HG03196 (cell line): Measurements from ENCODE around the gene CDK1.
A peak's percentile ranks its signal among the peaks of the same experiment; 100 is the strongest.

Experiments
- ATAC-seq: cut with Tn5 transposase; IDR thresholded peaks from one replicate; pipeline ENCODE4 v1.9.1; 2021; ENCODE audit not compliant: unreplicated experiment

CDK1 gene

GRCh38 chr10:60778214-60778970 is at the start of gene CDK1:
Gene CDK1 (plus strand): TSS chr10:60778478. CDS start chr10:60780166, 1,688 bp downstream.
- peak; percentile 98 for ATAC-seq

GRCh38 chr10:60729106-60729505 is 49.2 kb upstream of the CDK1 start:
- ATAC-seq = no peak

- ATAC-seq = peak; percentile 77
These were observed 47.0 kb upstream of the CDK1 start for GRCh38 chr10:60731134-60731885.

GRCh38 chr10:60732198-60732806 is 46.0 kb upstream of the CDK1 start:
- ATAC-seq = no peak

- peak; percentile 56 for ATAC-seq
These were observed 45.3 kb upstream of the CDK1 start for GRCh38 chr10:60732807-60733516.

- ATAC-seq = no peak
These were observed 44.8 kb upstream of the CDK1 start for GRCh38 chr10:60733517-60733822.

GRCh38 chr10:60733826-60734225 is 44.5 kb upstream of the CDK1 start:
- no peak for ATAC-seq

- no peak for ATAC-seq
These were observed 44.1 kb upstream of the CDK1 start for GRCh38 chr10:60734226-60734625.

GRCh38 chr10:60735244-60735643 is 43.0 kb upstream of the CDK1 start:
- ATAC-seq = no peak

- no peak for ATAC-seq
These were observed 41.0 kb upstream of the CDK1 start for GRCh38 chr10:60737242-60737641.

GRCh38 chr10:60739558-60739957 is 38.7 kb upstream of the CDK1 start:
- no peak for ATAC-seq

- no peak for ATAC-seq
These were observed 35.8 kb upstream of the CDK1 start for GRCh38 chr10:60742512-60742911.

- no peak for ATAC-seq
These were observed 30.3 kb upstream of the CDK1 start for GRCh38 chr10:60747817-60748469.

- ATAC-seq = no peak
These were observed 25.1 kb upstream of the CDK1 start for GRCh38 chr10:60753152-60753551.

GRCh38 chr10:60753817-60754216 is 24.5 kb upstream of the CDK1 start:
- no peak for ATAC-seq

GRCh38 chr10:60757420-60757895 is 20.8 kb upstream of the CDK1 start:
- ATAC-seq = no peak

- ATAC-seq = no peak
These were observed 19.1 kb upstream of the CDK1 start for GRCh38 chr10:60759181-60759580.

- ATAC-seq = no peak
These were observed 17.5 kb upstream of the CDK1 start for GRCh38 chr10:60760711-60761210.

- no peak for ATAC-seq
These were observed 15.7 kb upstream of the CDK1 start for GRCh38 chr10:60762554-60762953.

- ATAC-seq = no peak
These were observed 10.9 kb upstream of the CDK1 start for GRCh38 chr10:60767424-60767823.

- no peak for ATAC-seq
These were observed 8.9 kb upstream of the CDK1 start for GRCh38 chr10:60769406-60769805.
